Activated CD4-positive, alpha-beta T cell treated with anti-CD3 and anti-CD28 coated beads, Interleukin-2, amount 50 U/mL, for 1 hour (primary cell): ENCODE measurements around the gene CDHR2.

Experiments
- DNase-seq: peaks from one replicate; pipeline ENCODE4 v3.0.0-alpha.2; 2020

CDHR2 gene

DNA sequence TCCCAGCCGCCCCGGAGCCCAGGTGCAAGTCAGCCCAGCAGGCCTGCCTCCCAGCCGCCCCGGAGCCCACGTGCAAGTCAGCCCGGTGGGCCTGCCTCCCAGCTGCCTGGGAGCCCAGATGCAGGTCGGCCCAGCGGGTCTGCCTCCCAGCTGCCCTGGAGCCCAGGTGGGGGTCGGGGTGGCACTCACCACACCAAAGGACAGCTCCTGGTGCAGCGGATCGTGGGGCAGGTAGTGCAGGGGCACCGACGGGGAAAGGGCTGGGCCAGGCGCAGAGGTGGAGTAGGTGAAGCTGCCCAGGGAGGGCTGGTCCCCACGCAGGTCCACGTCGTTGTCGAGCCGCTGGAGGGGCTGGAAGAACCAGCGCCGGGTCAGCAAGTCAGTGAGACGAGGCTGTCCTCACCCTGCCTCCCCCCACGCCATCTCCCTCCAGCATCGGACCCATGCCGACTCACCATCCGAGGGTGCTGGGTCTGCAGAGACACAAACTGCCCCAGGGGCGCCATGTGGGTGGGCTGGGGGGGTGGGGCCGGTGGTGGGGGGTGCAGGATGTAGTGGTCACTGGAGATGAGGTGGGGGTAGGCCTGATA, 18.7 kb upstream of the CDHR2 start:
- DNase-seq = no peak

DNA sequence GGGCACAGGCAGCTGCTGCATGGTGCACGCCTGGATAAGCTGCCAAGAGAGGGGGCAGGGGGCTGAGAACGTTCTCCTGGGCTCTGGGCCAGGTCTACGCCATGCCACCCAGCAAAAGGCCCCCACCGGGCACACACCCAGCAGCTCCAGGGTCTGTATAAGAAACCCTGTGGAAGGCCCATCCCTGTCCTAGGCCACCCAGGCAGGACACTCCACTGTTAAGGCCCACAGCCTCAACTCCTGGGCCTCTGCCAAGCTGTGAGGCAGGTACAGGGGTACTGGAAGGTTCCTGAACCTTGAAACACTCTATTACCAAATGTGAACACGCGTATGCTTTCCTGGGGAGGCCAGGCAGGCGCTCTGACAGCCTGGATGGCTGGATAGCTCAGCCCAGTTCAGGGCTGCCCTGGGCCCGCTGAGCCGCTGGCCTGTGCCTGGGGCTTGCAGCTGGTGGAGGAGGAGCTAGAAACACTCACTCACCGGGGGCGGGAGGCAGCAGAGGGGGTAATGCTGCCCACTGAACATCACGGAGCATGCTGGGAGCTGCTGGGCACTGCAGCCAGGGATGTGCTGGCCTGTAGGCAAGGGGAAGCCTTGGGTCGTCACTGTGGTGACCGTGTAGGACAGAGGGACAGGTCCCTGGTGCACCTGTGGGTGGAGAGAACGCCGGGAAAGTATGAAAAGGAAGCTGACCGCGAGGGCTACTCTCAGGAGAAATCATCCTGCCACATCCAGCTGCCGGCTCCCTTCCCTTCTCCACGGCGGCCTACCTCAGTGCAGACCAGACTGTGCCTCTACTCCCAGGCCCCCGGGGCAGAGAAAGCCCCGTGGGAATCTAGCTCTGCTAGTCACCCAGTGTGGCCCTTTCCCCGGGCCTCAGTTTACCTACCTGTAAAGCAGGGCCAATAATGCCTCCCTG, 17.9 kb upstream of the CDHR2 start:
- no peak for DNase-seq

DNA sequence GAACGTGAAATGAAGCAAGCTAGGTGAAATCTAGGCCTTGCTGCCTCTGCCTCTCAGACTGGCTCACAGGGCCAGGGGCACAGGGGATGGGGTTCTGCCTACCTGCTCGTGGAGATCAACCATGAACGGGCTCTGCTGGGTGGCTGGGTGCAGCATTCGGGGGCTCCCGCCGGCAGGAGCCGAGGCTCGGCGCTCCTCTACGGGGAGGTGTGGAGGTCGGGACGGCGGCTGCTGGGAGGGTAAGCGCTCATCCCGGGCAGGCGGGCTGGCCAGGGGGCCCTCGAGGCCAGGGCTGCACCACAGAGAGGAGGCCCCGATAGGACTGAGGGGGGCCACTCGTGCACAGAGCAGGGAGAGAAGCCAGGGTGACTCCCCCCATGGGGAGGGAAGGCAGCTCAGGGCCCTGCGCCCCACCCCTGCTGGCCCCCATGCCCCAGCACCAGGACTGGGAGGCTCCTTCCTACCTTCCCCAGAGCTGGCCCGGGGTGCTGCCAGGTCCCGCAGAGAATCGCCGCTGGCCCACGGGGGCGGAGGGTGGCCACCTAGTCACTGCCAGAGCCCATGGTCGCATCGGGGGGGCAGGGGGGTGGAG, 17.1 kb upstream of the CDHR2 start:
- no peak for DNase-seq

DNA sequence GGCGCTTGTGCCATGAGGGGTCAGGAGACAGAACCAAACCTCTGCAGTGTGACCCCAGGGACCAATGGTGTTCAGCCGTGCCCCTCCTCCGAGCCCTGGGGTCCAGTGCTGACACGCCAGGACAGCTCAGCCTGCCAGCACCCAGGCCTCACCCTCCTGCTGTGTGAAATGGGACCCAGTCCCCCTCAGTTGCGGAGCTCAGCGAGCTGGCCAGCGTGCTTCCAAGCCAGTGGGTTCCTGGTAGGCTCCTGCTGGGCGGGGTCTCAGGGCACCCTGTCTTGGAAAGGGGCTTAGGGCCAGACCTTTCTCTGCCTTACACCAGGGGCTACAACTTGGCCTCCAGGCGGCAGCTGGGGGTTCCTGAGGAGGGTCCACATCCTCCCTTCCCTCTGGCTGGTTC, 16.3 kb upstream of the CDHR2 start:
- DNase-seq = no peak

- DNase-seq = no peak
These were observed 15.8 kb upstream of the CDHR2 start for GRCh38 chr5:176533390-176533789.

GRCh38 chr5:176533894-176534611, 15.1 kb upstream of the CDHR2 start:
- DNase-seq = peak; percentile 49

GRCh38 chr5:176534640-176535039, 14.5 kb upstream of the CDHR2 start:
- no peak for DNase-seq

DNA sequence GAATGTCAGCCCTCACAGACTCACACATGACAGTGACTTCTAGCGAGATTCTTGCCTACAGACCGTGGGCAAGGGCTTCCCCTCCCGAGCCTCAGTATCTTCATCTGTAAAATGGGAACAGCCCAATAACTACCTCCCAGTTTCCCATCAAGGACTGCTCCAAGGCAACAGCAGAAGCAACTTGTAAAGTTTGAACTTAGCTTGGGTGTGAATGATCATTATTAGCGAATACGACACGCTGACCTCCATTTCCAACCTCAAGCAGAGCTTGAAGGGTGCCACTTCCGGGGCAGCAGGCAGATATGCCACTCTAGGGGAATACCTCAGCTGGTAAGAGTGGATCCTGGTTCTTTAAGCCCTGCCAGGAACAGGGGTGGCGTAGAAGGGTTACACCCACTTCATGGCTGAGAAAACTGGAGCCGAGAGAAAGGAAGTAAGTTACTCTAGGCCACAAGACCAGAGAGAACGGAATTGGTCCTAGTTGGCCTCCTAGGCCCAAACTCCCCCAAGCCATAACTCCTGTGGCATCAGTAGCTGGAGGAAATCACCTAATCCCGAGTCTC, 14.0 kb upstream of the CDHR2 start:
- peak; percentile 25 for DNase-seq

GRCh38 chr5:176535664-176536131, 13.4 kb upstream of the CDHR2 start:
- DNase-seq = no peak

- peak; percentile 79 for DNase-seq
These were observed 12.8 kb upstream of the CDHR2 start for GRCh38 chr5:176536132-176536901.

GRCh38 chr5:176536902-176537553, 12.1 kb upstream of the CDHR2 start, which contains the start of gene RNF44:
Gene RNF44, minus strand, starts transcription at chr5:176537402. Its CDS starts 4,930 bp downstream, at chr5:176532472.
- peak; percentile 97 for DNase-seq

- peak; percentile 96 for DNase-seq
These were observed 11.4 kb upstream of the CDHR2 start for GRCh38 chr5:176537554-176538229.

- no peak for DNase-seq
These were observed 10.7 kb upstream of the CDHR2 start for GRCh38 chr5:176538230-176538988.

- no peak for DNase-seq
These were observed 10.2 kb upstream of the CDHR2 start for GRCh38 chr5:176538989-176539384.

DNA sequence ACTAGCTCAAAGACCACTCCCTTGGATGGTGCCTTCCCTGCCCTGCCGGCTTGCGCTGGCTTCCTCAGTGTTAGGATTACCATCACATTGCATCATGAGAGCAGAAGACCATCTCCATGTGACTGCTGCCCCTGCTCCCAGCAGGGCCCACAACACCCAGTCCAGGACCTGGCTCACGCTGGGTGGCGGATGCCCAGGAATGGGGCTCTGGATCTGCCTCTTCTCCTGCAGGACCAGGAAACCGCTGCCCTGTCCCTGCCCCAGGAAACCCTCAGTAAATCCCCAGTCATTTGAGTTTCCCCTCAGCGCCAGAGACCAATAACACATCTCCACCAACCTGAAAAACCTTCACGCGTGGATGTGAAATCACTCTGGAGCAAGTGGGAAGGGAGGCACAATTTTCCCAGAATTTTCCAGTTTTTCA, 8.7 kb upstream of the CDHR2 start:
- DNase-seq = no peak

DNA sequence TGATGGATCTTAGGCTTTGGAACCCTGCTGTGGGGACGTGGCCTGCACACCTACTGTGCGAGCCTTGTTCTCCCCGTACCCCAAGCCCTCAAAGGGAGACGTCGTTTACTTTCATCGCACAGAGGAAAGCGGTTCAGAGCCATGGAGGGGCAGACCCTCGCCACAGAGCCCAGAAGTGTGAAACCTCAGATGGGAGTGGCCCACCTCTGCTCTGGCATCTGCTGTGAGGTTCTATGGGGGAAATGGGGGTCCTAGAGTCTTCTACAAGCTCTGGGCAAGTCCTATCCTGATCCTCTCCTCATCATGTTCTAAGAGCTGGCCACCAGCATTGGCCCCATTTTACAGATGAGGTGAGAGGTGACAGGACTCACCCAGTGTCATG, 8.2 kb upstream of the CDHR2 start:
- DNase-seq = no peak

DNA sequence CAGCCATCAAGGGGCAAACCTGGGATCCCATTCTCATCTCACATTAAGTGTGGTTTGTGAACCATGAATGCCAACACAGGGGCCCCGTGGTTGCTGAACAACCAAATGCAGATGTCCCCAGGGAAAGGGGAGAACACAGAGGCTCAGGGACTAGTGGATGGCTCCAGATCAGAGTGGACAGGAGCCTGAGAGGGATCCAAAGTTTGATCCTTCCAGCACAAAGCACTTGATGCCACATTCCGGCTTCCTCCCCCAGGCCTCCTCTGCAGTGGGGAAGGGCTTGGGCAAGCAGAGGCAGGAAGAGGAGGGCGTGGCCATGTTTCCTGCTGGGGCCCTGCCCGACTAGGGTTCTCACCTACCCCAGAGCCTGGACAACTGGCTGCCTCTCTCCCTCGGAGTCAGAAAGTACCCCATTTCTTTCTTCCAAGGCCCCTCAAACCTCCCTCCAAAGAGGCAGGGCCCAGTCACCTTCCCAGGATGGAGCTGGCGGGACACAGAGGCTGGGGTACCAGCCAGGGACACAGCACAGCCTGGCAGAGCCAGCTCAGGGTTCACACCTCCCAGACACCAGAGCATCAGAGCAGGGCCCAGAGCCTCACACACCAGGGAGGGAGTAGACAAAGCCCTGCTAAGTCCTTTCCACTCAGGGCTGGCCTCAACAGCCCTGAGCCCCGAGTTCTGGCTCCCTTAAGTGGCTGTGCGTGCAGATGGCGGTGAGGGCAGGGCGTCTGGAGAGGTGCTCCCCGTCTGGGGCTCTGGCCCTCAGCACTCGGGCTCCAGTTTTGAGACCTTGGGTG, 7.6 kb upstream of the CDHR2 start:
- peak; percentile 57 for DNase-seq

DNA sequence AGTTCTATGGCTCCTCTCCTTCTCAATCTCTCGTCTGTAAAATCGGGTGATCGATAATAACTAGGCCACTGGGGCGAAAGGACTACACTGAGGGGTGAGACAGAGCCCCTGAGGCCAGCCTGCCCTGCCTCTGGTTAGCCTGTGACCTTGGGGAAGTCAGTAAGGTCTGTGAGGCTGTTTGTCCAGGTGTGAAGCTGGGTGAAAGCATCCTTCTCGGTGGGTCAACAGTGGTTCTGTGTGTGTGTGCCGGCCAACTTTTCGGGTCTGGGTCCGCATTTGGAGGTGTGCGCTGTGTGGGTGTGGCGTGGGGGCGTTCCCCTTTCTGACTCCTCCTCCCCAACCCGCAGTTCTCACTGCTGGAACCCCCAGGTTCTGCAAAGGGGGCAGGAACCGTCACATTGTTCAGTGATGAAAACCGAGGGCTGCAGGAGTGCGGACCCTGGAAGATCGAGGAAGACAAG, 7.0 kb upstream of the CDHR2 start:
- DNase-seq = peak; percentile 66
